Activated CD4-positive, alpha-beta T cell treated with anti-CD3 and anti-CD28 coated beads, Interleukin-2, amount 50 U/mL, for 16 hours (primary cell): ENCODE measurements around the gene GPC1.

Experiments
- DNase-seq: peaks from one replicate; pipeline ENCODE4 v3.0.0-alpha.2; 2020

Gene GPC1

GRCh38 chr2:240432820-240433801 lies 2.4 kb upstream of the GPC1 start:
- no peak for DNase-seq

GRCh38 chr2:240433973-240434727 lies 1.3 kb upstream of the GPC1 start:
- DNase-seq = peak; percentile 29

GRCh38 chr2:240434728-240435456 lies 571 bp upstream of the GPC1 start:
- DNase-seq = peak; percentile 92

GRCh38 chr2:240435948-240436682 lies 652 bp downstream of the GPC1 start:
- DNase-seq = no peak

GRCh38 chr2:240436683-240437550 lies 1.5 kb downstream of the GPC1 start:
- no peak for DNase-seq

GRCh38 chr2:240437551-240437860 lies 2.0 kb downstream of the GPC1 start:
- DNase-seq = no peak

GRCh38 chr2:240437861-240438809 lies 2.7 kb downstream of the GPC1 start:
- DNase-seq = peak; percentile 59

- DNase-seq = no peak
Observed at GRCh38 chr2:240438810-240439697, 3.6 kb downstream of the GPC1 start.

- no peak for DNase-seq
Observed at GRCh38 chr2:240439698-240440151, 4.3 kb downstream of the GPC1 start.

GRCh38 chr2:240440251-240440650 lies 4.8 kb downstream of the GPC1 start:
- no peak for DNase-seq

GRCh38 chr2:240440704-240441320 lies 5.3 kb downstream of the GPC1 start:
- DNase-seq = no peak

GRCh38 chr2:240441326-240441992 lies 6.0 kb downstream of the GPC1 start:
- DNase-seq = no peak

- DNase-seq = no peak
Observed at GRCh38 chr2:240441993-240442411, 6.5 kb downstream of the GPC1 start.

- DNase-seq = no peak
Observed at GRCh38 chr2:240442891-240443715, 7.6 kb downstream of the GPC1 start.

- no peak for DNase-seq
Observed at GRCh38 chr2:240443891-240444301, 8.4 kb downstream of the GPC1 start.

- no peak for DNase-seq
Observed at GRCh38 chr2:240444464-240444863, 9.0 kb downstream of the GPC1 start.
